Measurements from ENCODE around the gene SUDS3.

DNA sequence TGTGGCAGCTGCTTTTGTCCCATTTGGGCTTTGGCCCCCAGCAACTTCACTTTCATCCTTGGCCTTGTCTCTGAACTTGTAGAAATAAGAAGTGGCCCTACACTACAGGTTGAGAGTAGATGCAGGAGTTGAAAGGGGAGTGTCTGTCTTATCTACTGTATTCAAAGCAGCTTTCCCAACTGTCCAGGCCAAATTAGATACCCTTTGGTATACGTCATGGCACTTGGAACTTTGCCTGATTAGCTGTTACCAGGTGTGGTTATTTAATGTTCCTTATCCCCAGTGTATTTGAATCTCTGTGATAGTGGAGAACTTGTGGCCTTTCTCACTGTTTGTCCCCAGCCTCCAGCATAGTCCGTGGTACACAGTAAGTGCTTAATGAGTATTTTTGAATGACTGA is 33.5 kb downstream of the SUDS3 start:
- TF ChIP-seq CTCF (IDR thresholded peaks at IDR 0.05): no peak
- no peak for TF ChIP-seq POLR2A (IDR thresholded peaks at IDR 0.05)

Measured in adrenal gland (tissue), 5 donors.